Measurements from ENCODE around the gene HHAT. TPM values are rescaled to one million over a fixed set of nuclear protein-coding genes. Genes with fewer than 3 reads are reported as not detected.

Gene HHAT
- total and polyA plus RNA-seq, 9 of the 15 experiments (the other 6 are each of a cell fraction or from before 2014, with no cell fraction given) = 0.07 to 0.16 (median 0.13) TPM; not detected in 1

GRCh38 chr1:210527091-210527490 lies 198.4 kb downstream of the HHAT start (continued):
- TF ChIP-seq RERE (CRISPR knock-in tag; IDR thresholded peaks at IDR 0.05; ENCODE audit: borderline replicate concordance) = no peak

- CTCF ChIA-PET (ENCODE audit: low intra/inter-chr PET ratio) = no interaction called here
- Histone ChIP-seq H3K9me3 (replicated peaks; ENCODE audit: control insufficient read depth, insufficient read depth, low read depth, low read length) (no peaks in the 10 kb centered on the region), H3K27ac (ENCODE audit: extremely low read depth, low read depth, low read length) (no peak overlapping the region), H3K4me3 (no peak overlapping the region), H3K79me2 (ENCODE audit: control insufficient read depth, insufficient read depth, low read length) (no peaks in the 10 kb centered on the region), H2AFZ (ENCODE audit: low read depth, low read length) (no peak overlapping the region), H3K36me3 (ENCODE audit: control insufficient read depth, insufficient read depth, low read length) (no peaks in the 10 kb centered on the region), H3K4me1 (replicated peaks in 1 of 2; ENCODE audit: control insufficient read depth in 2 of 2, insufficient read depth in 2 of 2, low read length in 2 of 2) (no peaks in the 10 kb centered on the region), H3K9ac (ENCODE audit: insufficient read depth in 1 of 2, low read depth in 2 of 2, low read length in 2 of 2) (no peak overlapping the region), H3K9me1 (ENCODE audit: control insufficient read depth, insufficient read depth, low read length) (no peaks in the 10 kb centered on the region), H3K27me3 (ENCODE audit: control insufficient read depth in 2 of 2, insufficient read depth in 2 of 2, low read length in 2 of 2) (no peaks in the 10 kb centered on the region), H3K4me2 (ENCODE audit: insufficient read depth, low read length) (no peak overlapping the region), H4K20me1 (replicated peaks; ENCODE audit: control insufficient read depth, insufficient read depth, low read length) (no peaks in the 10 kb centered on the region)
- DNase-seq (ENCODE audit: extremely low read depth in 1 of 4, low spot score in 3 of 4) = no peak
- no peak for ATAC-seq
- no TSS peak for BruUV-seq (replicated peaks)
- POLR2A ChIA-PET = no interaction called here
- no peak for FAIRE-seq
- in situ Hi-C loops (cut with MboI) = no loop called here
- TF ChIP-seq, protein P1, sequence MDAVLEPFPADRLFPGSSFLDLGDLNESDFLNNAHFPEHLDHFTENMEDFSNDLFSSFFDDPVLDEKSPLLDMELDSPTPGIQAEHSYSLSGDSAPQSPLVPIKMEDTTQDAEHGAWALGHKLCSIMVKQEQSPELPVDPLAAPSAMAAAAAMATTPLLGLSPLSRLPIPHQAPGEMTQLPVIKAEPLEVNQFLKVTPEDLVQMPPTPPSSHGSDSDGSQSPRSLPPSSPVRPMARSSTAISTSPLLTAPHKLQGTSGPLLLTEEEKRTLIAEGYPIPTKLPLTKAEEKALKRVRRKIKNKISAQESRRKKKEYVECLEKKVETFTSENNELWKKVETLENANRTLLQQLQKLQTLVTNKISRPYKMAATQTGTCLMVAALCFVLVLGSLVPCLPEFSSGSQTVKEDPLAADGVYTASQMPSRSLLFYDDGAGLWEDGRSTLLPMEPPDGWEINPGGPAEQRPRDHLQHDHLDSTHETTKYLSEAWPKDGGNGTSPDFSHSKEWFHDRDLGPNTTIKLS (IDR thresholded peaks at IDR 0.05; ENCODE audit: borderline replicate concordance, low read depth) = no peak
- TF ChIP-seq MEF2D (tag; conservative IDR thresholded peaks at IDR 0.05; ENCODE audit: low read depth) (no peak), ZNF444 (CRISPR knock-in tag; IDR thresholded peaks at IDR 0.05) (no peak), GATAD2A (IDR thresholded peaks at IDR 0.05) (no peak)
- TF ChIP-seq, protein P2, sequence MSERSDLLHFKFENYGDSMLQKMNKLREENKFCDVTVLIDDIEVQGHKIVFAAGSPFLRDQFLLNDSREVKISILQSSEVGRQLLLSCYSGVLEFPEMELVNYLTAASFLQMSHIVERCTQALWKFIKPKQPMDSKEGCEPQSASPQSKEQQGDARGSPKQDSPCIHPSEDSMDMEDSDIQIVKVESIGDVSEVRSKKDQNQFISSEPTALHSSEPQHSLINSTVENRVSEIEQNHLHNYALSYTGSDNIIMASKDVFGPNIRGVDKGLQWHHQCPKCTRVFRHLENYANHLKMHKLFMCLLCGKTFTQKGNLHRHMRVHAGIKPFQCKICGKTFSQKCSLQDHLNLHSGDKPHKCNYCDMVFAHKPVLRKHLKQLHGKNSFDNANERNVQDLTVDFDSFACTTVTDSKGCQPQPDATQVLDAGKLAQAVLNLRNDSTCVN (CRISPR knock-in tag; IDR thresholded peaks at IDR 0.05) = no peak
- WGBS (ENCODE audit: insufficient coverage, low coverage, missing lambda C conversion rate) = 3% methylated on average over 3 of the region's 3 CpGs
- intact Hi-C loops (cut with micrococcal nuclease) = no loop called here
Measured at GRCh38 chr1:210531475-210532222, 202.9 kb downstream of the HHAT start.
